ENCODE results near the gene USHBP1. TPM values are rescaled to one million over a fixed set of nuclear protein-coding genes. Genes with fewer than 3 reads are reported as not detected.
A peak's percentile ranks its signal among the peaks of the same experiment; 100 is the strongest.

USHBP1 gene
- total RNA-seq, 1 experiment from 2014 or later: 6.4 TPM

- Mint-ChIP-seq H3K4me3 (peak overlapping the region; percentile 81 to 87), H3K27ac (peak overlapping the region in 2 of 3 experiments; percentile 35 to 68; a peak in 1 of 7 replicates)
These were observed 28.4 kb downstream of the USHBP1 start for GRCh38 chr19:17235971-17236777.

More at GRCh38 chr19:17235971-17236777, 28.4 kb downstream of the USHBP1 start:
- H4K91ac ChIP-seq (ENCODE audit: insufficient read length, low read depth, low read length): no peak overlapping the region
- no peak overlapping the region for H4K5ac ChIP-seq (ENCODE audit: insufficient read length, low read depth, low read length)
- WGBS (ENCODE audit: extremely low coverage, insufficient read length, low lambda C conversion rate): no CpG with 5 or more reads among the region's 27 CpGs
- DNase-seq: peak; percentile 84
- H3K79me1 ChIP-seq (ENCODE audit: insufficient read depth, low read depth, low read length, poor library complexity, severe bottlenecking): peaks cover 5% of the 10 kb centered on the region
- H2AFZ ChIP-seq (ENCODE audit: low read length): no peak overlapping the region
- H3K9me3 ChIP-seq (ENCODE audit: control insufficient read depth, low read depth, low read length): no peaks in the 10 kb centered on the region
- no peak overlapping the region for H3K56ac ChIP-seq (ENCODE audit: insufficient read length, low read depth, low read length)
- H3K4me1 ChIP-seq (ENCODE audit: insufficient read depth, low read length): no peaks in the 10 kb centered on the region
- no peak overlapping the region for H3K18ac ChIP-seq (ENCODE audit: insufficient read length, low read depth, low read length)
- H3K27me3 ChIP-seq (ENCODE audit: insufficient read depth, low read length): no peaks in the 10 kb centered on the region
- Mint-ChIP-seq H3K9me3 (no peaks in the 10 kb centered on the region), H3K27me3 (ENCODE audit: low read depth) (no peaks in the 10 kb centered on the region), H3K36me3 (ENCODE audit: insufficient read depth in 1 of 3, low read depth in 3 of 3) (peaks cover 19 to 66% (median 51%) of the 10 kb centered on the region in 3 experiments; a peak in 6 of 7 replicates), H3K4me1 (peaks cover 20% of the 10 kb centered on the region in 2 experiments)
- peaks cover 6% of the 10 kb centered on the region for H3K23me2 ChIP-seq (ENCODE audit: insufficient read length, low read depth, low read length, poor library complexity, severe bottlenecking)
- H4K8ac ChIP-seq (replicated peaks; ENCODE audit: insufficient read length, low read depth, low read length): no peak overlapping the region
- no peak overlapping the region for H2BK20ac ChIP-seq (ENCODE audit: low read depth, low read length, poor library complexity, severe bottlenecking)
- H3K79me2 ChIP-seq (ENCODE audit: insufficient read depth, low read length): peaks cover 8% of the 10 kb centered on the region
- H3K14ac ChIP-seq (ENCODE audit: insufficient read depth, low read length): peak overlapping the region; percentile 18; the same call in 1 of the 2 replicates
- H3K4ac ChIP-seq (ENCODE audit: low read depth, low read length): no peak overlapping the region
- H3K23ac ChIP-seq (ENCODE audit: insufficient read length, low read depth, low read length): no peak overlapping the region
- no peak overlapping the region for H2AK5ac ChIP-seq (ENCODE audit: insufficient read length, low read length)
- H3K27ac ChIP-seq (ENCODE audit: insufficient read length, low read depth, low read length): no peak overlapping the region
- H4K20me1 ChIP-seq (ENCODE audit: control insufficient read depth, insufficient read depth, insufficient read length): no peaks in the 10 kb centered on the region
- no peak overlapping the region for H2BK15ac ChIP-seq (ENCODE audit: low read depth, low read length)
- no peak overlapping the region for H2BK5ac ChIP-seq (ENCODE audit: insufficient read length, low read length)
- peak overlapping the region; percentile 69 for H3K4me2 ChIP-seq (ENCODE audit: insufficient read depth, insufficient read length, low read length)
- no peak overlapping the region for H3K9ac ChIP-seq (ENCODE audit: extremely low read depth, insufficient read length, low read length)
- no peak overlapping the region for H2BK12ac ChIP-seq (ENCODE audit: insufficient read length, low read depth, low read length)
- no peak overlapping the region for H3T11ph ChIP-seq (ENCODE audit: low read length)
- no peak overlapping the region for H2BK120ac ChIP-seq (ENCODE audit: low read depth, low read length, poor library complexity, severe bottlenecking)
- TF ChIP-seq, protein P1, sequence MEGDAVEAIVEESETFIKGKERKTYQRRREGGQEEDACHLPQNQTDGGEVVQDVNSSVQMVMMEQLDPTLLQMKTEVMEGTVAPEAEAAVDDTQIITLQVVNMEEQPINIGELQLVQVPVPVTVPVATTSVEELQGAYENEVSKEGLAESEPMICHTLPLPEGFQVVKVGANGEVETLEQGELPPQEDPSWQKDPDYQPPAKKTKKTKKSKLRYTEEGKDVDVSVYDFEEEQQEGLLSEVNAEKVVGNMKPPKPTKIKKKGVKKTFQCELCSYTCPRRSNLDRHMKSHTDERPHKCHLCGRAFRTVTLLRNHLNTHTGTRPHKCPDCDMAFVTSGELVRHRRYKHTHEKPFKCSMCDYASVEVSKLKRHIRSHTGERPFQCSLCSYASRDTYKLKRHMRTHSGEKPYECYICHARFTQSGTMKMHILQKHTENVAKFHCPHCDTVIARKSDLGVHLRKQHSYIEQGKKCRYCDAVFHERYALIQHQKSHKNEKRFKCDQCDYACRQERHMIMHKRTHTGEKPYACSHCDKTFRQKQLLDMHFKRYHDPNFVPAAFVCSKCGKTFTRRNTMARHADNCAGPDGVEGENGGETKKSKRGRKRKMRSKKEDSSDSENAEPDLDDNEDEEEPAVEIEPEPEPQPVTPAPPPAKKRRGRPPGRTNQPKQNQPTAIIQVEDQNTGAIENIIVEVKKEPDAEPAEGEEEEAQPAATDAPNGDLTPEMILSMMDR (conservative IDR thresholded peaks at IDR 0.05): no peak

Measured in H9 (cell line).